HG02852 (cell line): ENCODE measurements around the gene VENTX.

Experiments used
- ATAC-seq: cut with Tn5 transposase; IDR thresholded peaks from one replicate; pipeline ENCODE4 v1.9.1; 2021; ENCODE audit warnings: mild to moderate bottlenecking, moderate library complexity; ENCODE audit not compliant: unreplicated experiment

The VENTX gene

DNA sequence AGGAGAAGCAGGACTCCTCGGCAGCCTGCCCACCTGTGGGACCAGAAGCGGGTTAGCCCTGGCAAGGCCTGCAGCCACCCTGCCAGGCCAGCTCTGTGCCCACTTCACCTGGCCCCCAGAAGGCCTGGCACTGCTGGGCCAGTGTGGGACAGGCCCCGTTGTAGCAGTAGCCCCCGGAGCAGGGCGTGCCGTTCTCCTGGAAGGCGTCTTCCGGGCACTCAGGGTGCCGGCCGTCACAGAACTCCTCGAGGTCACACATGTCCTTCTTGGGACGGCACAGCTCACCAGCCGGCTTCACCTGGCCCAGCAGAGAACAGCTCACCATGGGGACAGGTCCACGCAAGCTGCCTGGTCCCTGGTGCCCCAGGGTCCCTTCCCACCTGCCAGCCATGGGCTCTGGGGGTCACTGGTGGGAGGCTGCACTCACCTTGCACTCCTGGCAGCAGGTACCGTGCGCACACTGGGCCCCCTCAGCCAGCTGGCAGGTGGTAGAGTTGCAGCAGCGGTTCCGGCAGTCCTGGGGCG is 33.2 kb downstream of the VENTX start:
- ATAC-seq, result no peak

DNA sequence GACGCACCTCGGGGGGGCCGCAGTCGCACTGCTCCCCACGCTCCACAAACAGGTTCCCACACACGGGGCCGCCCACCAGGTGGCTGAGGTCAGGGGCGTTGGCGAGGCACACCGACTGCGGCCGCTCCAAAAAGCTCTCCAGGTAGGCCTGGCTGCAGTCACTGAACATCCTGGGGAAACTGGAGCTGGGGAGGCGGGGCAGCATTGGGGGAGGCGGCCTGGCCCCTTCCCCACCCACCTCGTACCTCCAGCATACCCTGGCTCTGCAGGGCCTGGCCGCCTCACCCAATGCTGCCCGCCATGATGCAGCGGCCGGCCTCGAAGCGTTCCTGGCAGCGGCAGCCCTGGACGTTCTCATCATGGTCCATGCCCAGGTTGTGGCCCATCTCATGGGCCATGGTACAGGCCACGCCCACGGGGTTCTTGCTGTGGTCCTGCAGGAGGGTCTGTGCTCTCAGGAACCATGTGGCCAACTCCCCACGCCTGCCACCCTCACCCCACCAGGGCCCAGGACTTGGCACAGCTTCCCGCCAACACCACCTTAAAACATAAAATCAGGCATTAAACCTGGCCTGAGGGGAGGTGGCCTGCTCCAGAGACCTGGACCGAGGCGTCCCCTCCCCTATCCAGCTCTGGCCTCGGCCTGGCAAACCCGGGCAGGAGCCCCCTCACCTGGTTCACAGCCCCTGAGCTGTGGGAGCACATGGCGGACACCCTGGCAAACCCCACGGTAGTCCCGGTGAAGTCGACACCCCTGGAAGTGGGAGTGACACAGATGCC is 34.1 kb downstream of the VENTX start:
- ATAC-seq, result no peak

DNA sequence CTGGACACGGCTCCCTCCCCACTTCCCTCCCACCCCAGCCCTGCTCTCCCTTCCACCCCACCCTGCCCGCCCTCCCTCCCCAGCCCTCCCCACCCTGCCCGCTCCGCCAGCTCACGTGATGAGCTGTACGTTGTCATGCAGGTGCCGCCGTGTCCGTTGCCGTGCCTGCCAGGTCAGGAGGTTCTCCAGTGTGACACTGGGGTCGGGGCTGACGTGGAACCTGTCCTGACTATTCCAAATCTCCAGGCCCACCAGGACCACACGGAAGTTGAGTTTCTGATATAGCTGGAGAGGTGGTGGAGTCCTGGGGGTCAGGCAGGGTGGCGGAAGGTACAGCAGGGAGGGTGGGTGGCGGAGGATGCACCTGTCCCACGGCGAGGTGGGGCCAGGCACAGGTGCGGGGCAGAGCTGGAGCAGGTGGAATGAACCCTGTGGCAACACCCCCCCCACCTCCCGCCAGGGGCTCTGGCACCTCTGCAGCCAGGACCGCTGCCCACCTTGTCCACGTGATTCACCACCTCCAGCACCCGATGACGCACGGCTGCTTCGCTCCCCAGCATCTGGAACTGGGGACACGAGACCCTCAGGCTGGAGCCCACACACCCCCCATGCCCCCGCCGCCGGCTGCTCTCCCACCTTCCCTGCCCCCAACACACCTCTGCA is 34.8 kb downstream of the VENTX start:
- no peak for ATAC-seq

DNA sequence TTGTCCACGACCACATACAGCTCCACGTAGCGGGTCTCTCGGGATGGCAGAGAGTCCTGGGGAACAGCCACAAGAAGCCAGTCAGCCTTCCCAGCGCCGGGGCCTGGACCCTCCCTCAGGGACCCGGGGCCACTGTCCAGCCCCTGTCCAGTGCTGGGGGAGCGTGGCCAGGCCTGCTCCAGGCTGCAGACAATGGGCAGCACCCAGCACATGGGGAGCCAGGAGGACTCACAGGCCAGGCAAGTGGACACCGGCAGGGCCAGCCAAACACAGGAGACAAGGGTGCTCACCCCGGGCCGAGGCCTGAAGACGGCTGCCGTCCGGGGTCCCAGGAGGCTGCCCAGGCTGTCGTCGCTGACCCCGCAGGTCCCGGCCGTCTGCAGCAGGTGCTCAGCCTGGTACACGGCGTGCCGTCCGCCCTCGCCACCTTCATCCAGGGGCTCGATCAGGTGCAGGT is 35.3 kb downstream of the VENTX start:
- ATAC-seq, result no peak

DNA sequence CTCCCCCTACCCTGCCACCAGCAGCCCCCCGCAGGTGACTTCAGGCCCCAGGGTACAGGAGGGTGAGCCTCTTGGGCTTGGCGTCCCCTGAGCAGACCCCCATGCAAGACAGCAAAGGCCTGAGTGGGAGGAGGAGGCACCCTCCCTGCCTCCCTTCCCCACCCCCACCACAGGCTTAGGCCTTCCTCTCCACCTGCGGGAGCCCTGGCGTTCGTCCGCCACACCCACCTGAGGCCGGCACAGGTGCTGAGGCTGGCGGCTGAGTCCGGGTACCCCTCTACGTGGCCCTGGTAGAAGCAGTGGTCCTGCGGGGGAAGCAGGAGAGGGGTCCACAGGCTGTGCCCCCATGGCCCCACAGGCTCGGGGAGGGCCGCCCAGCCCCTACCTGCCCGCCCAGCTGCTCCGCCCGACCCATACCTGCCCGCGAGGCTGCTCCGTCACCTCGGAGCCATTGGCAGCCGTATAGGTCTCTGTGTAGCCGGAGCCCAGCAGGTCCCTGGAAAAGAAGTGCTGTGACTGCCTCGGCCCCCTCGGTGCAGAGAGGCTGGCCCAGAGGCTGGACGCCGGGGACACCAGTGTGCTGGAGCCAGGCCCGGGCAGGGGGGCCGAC is 36.0 kb downstream of the VENTX start:
- no peak for ATAC-seq

DNA sequence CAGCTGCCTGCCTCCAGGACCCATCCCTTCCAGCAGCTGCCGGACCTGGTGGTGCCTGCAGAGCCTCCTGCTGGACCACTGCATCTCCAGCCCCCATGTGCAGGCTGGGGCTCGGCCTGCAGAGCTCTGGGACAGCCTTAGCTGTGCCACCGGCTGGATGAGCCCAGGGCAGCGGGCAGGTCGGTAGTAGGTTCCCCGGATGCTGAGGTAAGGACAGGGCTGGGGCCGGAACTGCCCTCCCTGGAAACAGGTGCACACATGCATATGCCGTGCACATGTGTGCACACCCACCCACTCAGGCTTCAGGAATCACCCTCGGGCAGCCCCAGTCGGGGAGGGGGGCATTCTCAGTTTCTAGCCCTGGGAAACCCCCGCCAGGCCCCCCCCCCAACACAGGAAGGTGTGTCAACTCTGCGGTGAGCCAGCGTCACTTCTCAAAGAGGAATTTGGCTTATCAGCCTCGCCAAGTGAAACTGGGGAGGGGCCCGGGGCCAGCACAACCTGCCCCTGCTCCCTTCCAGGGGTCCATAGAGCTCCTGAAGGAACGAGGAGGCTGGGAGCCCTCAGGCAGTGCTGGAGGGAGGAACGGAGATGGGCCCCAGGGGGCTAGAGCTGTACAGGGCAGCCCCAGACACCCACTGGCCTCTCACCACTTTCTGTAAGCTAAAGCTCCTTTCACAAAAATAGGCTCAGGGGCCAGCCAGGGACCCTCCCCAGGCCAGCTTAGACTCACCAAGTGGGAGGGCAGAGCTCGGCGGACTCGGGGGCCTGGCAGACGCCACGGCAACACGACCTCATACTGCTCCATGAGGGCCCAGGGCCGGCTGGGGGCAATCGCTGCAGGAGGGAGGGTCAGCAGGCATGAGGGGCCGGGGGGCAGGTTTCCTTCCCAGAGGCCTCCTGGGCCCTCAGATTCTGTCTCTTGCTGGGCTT is 37.4 kb downstream of the VENTX start:
- ATAC-seq, result peak; percentile 52

DNA sequence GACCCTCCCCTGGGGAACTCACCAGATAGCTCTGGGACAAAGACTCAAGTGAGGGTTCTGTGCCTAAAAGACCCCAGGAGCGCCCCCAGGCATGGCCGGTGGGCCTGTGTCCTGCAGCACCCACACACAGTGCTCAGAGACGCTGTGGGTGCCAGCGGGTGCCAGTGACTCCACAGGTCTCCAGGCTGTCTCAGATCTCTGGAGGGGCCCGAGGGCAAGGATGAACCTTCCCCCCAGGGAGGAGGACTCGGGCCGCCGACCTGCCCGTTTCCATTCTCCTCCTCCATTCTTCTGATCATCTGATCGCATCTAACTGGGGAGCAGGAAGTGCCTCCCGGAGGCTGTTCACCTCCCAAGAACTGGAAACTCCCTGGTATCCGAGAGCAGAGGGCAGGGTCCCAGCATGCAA is 38.0 kb downstream of the VENTX start:
- ATAC-seq, result peak; percentile 30

DNA sequence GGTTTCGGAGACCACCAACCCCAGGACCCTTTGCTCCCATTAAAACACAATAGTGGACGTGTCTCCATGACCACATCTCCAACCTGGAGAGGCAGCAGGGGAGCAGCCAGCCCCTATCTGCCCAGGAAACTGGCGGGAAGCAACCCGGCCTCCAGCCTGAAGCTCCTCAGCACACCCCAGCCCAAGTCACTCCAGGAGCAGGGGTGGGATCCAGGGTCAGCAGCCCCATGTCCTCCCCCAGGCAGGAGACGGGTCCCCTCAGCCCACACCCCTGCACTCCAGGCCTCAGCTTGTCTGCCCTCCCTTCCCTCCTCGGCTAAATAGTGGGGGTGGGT is 38.4 kb downstream of the VENTX start:
- no peak for ATAC-seq

DNA sequence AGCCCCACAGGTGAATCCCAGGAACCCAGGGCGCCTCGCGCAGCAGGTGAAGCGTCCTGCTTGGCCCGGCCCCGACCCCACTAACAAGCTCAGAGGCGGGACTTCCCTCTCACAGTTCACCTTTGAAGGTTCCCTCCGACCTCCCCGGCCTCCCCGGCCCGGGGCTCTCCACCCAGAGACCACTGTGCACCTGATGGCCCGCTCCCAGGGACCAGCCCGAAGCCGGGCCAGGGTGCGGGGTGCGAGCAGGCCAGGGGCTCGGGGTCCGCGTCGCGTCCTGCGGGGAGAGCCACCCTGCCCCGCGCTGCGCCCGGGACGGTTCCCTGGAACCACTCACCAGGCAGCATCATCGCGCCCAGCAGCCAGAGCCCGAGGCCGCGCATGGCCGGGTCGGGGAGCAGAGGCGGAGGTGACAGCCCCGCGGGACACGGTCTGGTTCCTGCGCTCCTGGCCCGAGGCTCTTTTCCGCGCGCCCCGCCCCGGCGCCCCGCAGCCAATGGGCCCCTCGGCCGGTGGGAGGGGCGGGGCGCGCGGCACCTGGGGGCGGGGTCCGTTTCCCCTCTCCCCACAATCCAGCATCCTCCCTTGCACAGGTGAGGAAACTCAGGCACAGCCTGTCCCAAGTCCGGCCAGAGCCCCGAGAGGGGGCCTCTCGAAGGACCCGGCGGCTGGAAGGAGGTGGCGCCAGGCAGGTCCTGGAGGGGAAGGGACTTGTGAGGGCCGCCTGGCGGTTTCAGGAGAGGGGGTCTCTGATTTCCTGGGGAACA is 39.0 kb downstream of the VENTX start, which contains the start of gene ADAM8:
Gene ADAM8, minus strand, starts transcription at position 434 of the 767 bp plus-strand sequence. Its CDS starts 51 bp downstream, at position 383.
- ATAC-seq, result peak; percentile 51

DNA sequence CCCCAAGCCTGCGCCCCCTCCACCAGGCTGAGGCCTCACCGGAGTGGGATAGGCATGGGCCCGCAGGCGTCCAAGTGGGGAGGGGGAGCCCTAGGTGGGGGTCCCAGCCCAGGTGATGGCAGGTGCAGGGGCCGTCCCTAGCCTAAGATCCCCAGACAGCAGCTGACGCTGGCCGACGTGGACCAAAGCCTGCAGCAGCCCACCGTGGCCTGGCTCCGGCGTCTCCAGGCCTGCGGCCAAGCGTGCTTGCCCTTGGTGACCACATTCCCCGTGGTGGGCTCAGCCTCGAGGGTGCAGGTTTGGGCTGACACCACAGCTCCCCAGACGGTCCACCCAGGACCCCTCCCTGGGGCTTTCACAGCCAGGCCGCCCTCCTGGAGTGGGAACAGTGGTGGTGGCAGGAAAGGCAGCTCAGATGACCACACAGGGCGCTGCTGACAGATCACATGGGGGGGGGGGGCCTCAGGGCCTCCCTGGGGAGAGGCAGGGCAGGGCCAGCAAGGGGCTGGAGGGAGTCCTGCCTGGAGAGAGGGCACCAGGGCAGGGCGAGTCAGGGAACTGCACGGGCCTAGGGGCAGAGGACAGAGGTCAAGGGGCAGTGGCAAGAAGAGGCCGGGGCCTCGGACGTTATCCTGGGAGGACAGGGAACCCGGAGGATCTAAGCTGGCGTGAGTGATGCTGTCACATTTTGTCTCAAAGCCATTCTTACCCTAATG is 39.8 kb downstream of the VENTX start:
- ATAC-seq, result no peak

DNA sequence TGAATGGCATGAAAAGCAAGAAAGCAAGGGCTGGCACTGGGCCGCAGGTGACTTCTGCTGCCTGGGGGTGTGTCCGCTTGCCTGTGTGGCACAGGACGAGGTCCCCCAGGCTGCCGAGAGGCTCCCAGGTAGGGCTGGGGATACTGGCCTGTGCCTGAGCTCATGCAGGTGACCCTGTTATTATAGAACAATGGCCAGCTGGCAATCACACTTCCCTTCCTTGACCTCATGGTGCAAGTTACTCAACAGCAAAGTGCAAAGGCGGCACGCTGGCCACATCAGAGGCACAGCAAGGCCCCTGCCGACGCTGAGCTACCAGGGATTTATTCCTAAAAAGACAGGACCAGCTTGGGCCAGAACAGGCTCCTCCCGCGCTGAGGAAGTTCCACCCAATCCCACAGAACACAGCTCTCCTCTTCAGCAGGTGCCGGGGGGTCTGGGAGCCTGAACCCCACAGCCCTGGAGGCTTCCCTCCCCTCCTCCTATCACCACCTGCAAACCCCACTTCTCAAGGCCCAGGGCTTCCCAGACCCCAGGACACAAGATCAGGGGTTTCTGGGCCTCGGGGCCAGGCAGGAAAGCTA is 40.4 kb downstream of the VENTX start:
- no peak for ATAC-seq

DNA sequence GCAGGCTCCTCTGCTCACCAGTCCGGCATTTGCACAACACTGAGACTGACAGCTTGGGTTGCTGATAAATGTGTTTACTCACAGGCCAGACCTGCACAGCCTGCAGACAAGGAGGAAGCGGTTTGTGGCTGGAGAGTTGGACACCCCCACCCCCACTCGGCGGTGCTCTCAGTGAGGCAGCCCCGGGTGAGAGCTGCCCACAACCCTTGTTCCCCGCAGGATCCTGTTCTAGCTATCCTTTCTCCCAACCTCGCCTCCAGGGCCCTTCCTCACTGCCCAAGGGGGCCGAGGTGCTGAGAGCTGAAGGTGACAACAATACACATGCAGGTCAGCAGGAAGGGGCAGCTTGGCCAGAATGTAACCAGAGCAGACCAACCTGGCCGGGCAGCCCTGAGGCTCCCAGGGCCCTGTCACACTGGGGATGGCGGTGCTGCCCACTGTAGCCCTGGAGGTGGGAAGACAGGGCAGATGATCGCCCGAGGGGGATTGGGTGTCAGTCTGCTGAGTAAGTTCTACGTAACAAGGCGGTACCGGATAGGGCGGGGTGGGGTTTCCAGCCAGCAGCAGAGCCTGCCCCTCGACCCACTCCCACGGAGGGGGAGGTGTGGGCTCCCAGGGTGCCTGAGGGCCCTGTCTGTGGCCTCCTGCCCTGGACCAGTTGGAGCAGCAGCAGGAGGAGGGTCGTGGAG is 41.1 kb downstream of the VENTX start:
- ATAC-seq, result peak; percentile 37

DNA sequence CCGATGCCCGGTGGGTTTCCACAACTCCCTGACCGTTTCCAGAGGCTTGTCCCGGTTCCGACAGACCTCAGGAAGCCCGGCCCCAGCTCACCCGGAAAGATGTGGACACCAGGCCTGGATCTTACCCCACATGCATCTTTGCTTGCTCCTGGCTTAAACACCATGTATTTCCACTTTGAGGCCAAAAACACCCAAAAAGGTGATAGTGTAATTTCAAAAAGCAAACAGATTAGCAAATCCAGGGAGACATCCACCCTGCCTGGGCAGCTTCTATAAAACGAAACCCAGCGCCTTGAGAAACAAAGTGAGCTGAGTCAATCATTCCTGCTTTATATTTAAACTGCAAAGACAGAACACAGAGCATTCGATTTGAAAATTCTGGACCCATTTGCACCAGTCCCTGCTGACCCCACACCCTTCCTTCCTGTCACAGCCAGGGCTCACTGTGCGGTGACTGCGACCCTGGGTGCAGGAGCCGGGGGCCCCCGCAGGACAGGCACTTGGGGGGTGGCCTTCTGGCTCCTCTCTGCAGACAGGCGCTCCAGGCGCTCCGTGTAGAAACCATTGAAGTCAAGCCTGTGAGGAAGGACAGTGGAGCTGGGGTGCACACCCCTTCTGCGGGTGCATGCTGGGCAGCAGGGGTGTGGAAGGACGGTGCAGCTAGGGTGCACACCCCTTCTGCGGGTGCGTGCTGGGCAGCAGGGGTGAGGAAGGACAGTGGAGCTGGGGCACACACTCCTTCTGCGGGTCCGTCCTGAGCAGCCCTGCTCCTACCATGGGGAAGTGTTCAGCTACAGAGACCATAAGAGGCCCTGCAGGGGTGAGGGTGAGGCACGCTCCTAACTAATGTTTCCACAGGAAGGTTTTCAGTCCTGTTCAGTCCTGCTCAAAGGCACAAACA is 41.9 kb downstream of the VENTX start:
- ATAC-seq, result no peak

DNA sequence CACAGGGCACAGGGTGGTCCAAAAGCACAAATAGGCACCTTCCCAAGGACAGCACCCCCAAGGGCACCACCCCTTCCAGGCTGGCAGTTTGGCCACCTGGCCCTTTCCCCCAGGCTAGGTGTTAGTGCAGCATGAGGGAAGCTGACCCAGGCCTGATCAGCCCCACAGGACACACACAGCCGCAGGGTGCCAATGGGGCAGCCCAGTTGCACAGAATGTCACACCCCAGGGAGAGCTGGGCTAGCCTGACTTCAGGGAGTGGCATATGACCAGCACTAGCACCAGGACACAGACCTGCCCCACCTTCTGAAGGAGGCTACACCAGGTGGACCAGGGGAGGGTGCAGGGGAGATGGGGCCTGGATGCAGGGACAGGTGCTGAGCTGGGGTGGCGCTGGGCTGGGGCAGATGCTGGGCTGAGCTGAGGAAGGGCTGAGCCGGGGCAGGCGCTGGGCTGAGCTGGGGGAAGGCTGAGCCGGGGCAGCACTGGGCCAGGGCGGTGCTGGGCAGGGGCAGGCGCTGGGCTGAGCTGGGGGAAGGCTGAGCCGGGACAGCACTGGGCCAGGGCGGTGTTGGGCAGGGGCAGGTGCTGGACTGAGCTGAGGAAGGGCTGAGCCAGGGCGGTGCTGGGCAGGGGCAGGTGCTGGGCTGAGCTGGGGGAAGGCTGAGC is 42.9 kb downstream of the VENTX start:
- no peak for ATAC-seq

DNA sequence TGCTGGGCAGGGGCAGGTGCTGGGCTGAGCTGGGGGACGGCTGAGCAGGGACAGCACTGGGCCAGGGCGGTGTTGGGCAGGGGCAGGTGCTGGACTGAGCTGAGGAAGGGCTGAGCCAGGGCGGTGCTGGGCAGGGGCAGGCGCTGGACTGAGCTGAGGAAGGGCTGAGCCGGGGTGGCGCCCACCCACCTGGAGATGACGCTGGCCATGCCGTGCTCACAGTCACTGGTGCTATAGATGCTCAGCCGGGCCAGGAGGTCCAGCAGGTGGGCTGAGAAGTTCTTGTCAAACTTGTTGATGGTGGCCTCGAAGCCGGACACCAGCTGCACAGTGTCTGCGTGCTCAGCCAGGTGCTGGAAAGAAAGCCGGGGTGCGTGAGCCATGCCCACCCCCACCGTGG is 43.4 kb downstream of the VENTX start:
- ATAC-seq, result no peak

DNA sequence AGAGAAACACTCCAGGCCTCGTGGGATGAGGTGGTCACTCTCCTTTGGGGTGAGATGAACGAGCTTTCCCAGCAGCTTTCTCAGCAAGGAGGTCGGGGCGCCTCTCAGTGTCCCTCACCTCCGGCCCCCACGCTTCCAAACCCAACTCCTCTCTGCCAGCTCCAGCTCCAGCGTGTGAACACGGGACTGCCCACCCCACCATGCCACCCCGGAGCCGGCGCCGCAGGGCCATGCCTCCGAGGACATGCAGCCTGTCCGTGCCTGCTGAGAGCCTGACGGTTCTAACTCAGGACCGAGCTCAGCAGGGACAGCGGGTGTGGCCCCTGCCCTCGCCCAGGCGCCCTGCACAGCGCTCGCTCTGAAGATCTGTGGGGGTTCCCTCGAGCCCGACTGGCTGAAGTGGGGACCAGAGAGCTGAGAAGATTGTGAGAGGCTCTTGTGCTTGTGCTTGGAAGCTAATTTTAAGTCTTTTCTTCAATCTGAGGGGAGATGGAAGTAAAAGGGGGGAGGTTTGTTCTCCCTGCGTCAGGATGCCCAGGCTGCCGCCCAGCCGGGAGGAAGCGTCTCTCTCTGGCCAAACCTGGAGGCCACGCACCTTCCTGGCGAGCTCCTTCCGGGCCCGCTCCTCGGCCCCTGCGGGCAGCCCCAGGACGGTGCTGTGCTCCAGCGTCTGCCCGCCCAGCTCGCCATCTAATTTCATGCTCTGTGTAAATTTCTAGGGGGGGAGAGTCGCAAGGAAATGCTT is 44.1 kb downstream of the VENTX start:
- ATAC-seq, result no peak
